ENCODE results near the gene CFAP20. TPM values are rescaled to one million over a fixed set of nuclear protein-coding genes. Genes with fewer than 3 reads are reported as not detected.
"Not testable (repeated sequence)": the region's sequence is repeated elsewhere in the genome, so short reads cannot be mapped to it uniquely, and the experiment has no call there.

The CFAP20 gene
- polyA plus RNA-seq, 1 donor, result 64.4 TPM

- not testable (repeated sequence) for H3K36me3 ChIP-seq (ENCODE audit: control insufficient read depth, insufficient read depth, low read length); H3K4me1 ChIP-seq (ENCODE audit: control insufficient read depth, insufficient read depth, low read length); H3K27ac ChIP-seq (ENCODE audit: low read length); H3K4me3 ChIP-seq (ENCODE audit: low read length); DNase-seq; H3K27me3 ChIP-seq (ENCODE audit: control insufficient read depth, insufficient read depth, low read length); H3K9me3 ChIP-seq (ENCODE audit: control insufficient read depth, low read depth, low read length)
- WGBS (ENCODE audit: insufficient coverage, low lambda C conversion rate), result no CpG with 5 or more reads among the region's 2 CpGs
Observed at GRCh38 chr16:58073086-58073485, 56.1 kb downstream of the CFAP20 start.

DNA sequence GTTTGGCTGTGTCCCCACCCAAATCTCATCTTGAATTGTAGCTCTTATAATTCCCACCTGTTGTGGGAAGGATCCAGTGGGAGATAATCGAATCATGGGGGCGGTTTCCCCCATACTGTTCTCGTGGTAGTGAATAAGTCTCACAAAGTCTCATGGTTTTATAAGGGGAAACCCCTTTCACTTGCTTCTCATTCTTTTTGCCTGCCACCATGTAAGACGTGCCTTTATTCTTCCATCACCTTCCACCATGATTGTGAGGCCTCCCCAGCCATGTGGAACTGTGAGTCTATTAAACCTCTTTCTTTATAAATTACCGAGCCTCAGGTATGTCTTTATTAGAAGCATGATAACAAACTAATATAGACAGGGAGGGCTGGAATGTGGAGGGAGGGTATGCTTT lies 57.0 kb downstream of the CFAP20 start:
- H3K27ac ChIP-seq (ENCODE audit: low read length); H3K4me1 ChIP-seq (ENCODE audit: control insufficient read depth, insufficient read depth, low read length); DNase-seq; H3K4me3 ChIP-seq (ENCODE audit: low read length); H3K36me3 ChIP-seq (ENCODE audit: control insufficient read depth, insufficient read depth, low read length); H3K9me3 ChIP-seq (ENCODE audit: control insufficient read depth, low read depth, low read length); H3K27me3 ChIP-seq (ENCODE audit: control insufficient read depth, insufficient read depth, low read length): not testable (repeated sequence)
- WGBS (ENCODE audit: insufficient coverage, low lambda C conversion rate), result 70% methylated on average over 2 of the region's 5 CpGs

GRCh38 chr16:58070585-58070984 lies 58.6 kb downstream of the CFAP20 start:
- H3K36me3 ChIP-seq (ENCODE audit: control insufficient read depth, insufficient read depth, low read length), result no peaks in the 10 kb centered on the region
- DNase-seq, result no peak
- no peaks in the 10 kb centered on the region for H3K9me3 ChIP-seq (ENCODE audit: control insufficient read depth, low read depth, low read length)
- WGBS (ENCODE audit: insufficient coverage, low lambda C conversion rate), result no CpG with 5 or more reads among the region's 4 CpGs
- no peaks in the 10 kb centered on the region for H3K27me3 ChIP-seq (ENCODE audit: control insufficient read depth, insufficient read depth, low read length)
- no peaks in the 10 kb centered on the region for H3K4me1 ChIP-seq (ENCODE audit: control insufficient read depth, insufficient read depth, low read length)
- no peak overlapping the region for H3K27ac ChIP-seq (ENCODE audit: low read length)
- H3K4me3 ChIP-seq (ENCODE audit: low read length), result no peak overlapping the region

Other genes starting within 250 kb of the CFAP20 start
- gene CNGB1, start 158.3 kb downstream of the CFAP20 start, polyA plus RNA-seq, result 7.5 TPM
- gene ZNF319, start 128.7 kb downstream of the CFAP20 start, polyA plus RNA-seq, result 5.8 TPM
- 26.5 TPM for gene USB1, start 128.0 kb downstream of the CFAP20 start, polyA plus RNA-seq
- 56.8 TPM for gene MMP15, start 103.6 kb downstream of the CFAP20 start, polyA plus RNA-seq
- 50.7 TPM for gene CSNK2A2, start 68.7 kb upstream of the CFAP20 start, polyA plus RNA-seq
- gene PRSS54, start 165.6 kb upstream of the CFAP20 start, polyA plus RNA-seq, result not detected